Sigmoid colon (tissue), 4 donors: Measurements from ENCODE around the gene THAP10.

Experiments used
- CTCF ChIP-seq, 4 experiments: fragments of 450-650 bp in 3 of 4; fragments of 200-600 bp in 1 of 4; IDR thresholded peaks; one replicate each; pipeline ENCODE4 v1.5.1; 2016 to 2019; ENCODE audit warnings: antibody characterized with exemption in 4 of 4, mild to moderate bottlenecking in 3 of 4, moderate library complexity in 2 of 4
- EP300 ChIP-seq, 4 donors: sonication (generic); formaldehyde crosslinking; IDR thresholded peaks; one replicate each; pipeline ENCODE4 v1.6.1; 2017; ENCODE audit warnings: antibody characterized with exemption in 4 of 4
- POLR2A ChIP-seq, 2 donors: fragments of 450-650 bp; IDR thresholded peaks; one replicate each; pipeline ENCODE4 v1.6.1; 2016; ENCODE audit warnings: antibody characterized with exemption in 2 of 2, mild to moderate bottlenecking in 2 of 2, moderate library complexity in 2 of 2
- POLR2AphosphoS5 ChIP-seq, 4 donors: sonication (generic); formaldehyde crosslinking; IDR thresholded peaks; one replicate each; pipeline ENCODE4 v1.6.1; 2017; ENCODE audit warnings: antibody characterized with exemption in 4 of 4

- TF ChIP-seq CTCF (IDR thresholded peaks at IDR 0.05) (no peak), POLR2A (IDR thresholded peaks at IDR 0.05) (no peak), POLR2AphosphoS5 (IDR thresholded peaks at IDR 0.05) (no peak), EP300 (IDR thresholded peaks at IDR 0.05) (no peak)
These were observed 32.8 kb downstream of the THAP10 start for GRCh38 chr15:70859322-70859908.
